ENCODE results near the gene HYKK. TPM values are rescaled to one million over a fixed set of nuclear protein-coding genes. Genes with fewer than 3 reads are reported as not detected.

HYKK gene
- total RNA-seq, 1 experiment from 2014 or later: 19.8 TPM

DNA sequence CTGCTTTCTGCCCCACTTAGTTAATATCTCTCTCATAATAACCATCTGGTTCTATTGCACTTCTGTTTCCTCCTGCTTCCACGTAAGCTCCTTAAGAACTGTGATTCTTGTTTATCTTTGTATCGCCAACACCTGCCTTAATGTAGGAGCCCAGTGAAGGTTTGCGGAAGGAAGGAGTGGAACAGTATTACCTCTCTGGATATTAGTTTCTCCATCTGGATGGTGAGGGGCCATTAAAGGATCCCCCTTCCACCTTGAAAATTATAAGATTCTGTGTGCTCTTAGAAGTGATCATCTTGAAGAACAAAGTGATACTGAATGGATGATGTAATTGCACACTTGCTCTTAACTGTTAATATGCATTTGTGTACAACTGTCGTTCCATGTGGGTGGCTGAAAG, 60.2 kb downstream of the HYKK start:
- ChIA-PET CTCF (interaction anchor here (0.7 kb wide), 1 partner anchor 260 kb away, joined by 3 read pairs; no protein-coding TSS in a partner anchor), POLR2A (interaction anchor here (0.6 kb wide), 1 partner anchor 305 kb away, joined by 6 read pairs; the partner anchor contains the start of gene MORF4L1)
- TF ChIP-seq SIN3A (IDR thresholded peaks at IDR 0.05; ENCODE audit: borderline replicate concordance, insufficient read depth, low read depth, low read length) (no peak), TCF7L2 (IDR thresholded peaks at IDR 0.05; ENCODE audit: low read depth, low read length) (no peak), POLR2AphosphoS5 (IDR thresholded peaks at IDR 0.05; ENCODE audit: low read depth, low read length) (no peak)
- TF ChIP-seq, protein P1, sequence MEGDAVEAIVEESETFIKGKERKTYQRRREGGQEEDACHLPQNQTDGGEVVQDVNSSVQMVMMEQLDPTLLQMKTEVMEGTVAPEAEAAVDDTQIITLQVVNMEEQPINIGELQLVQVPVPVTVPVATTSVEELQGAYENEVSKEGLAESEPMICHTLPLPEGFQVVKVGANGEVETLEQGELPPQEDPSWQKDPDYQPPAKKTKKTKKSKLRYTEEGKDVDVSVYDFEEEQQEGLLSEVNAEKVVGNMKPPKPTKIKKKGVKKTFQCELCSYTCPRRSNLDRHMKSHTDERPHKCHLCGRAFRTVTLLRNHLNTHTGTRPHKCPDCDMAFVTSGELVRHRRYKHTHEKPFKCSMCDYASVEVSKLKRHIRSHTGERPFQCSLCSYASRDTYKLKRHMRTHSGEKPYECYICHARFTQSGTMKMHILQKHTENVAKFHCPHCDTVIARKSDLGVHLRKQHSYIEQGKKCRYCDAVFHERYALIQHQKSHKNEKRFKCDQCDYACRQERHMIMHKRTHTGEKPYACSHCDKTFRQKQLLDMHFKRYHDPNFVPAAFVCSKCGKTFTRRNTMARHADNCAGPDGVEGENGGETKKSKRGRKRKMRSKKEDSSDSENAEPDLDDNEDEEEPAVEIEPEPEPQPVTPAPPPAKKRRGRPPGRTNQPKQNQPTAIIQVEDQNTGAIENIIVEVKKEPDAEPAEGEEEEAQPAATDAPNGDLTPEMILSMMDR (IDR thresholded peaks at IDR 0.05): no peak
- TF ChIP-seq, protein P2, sequence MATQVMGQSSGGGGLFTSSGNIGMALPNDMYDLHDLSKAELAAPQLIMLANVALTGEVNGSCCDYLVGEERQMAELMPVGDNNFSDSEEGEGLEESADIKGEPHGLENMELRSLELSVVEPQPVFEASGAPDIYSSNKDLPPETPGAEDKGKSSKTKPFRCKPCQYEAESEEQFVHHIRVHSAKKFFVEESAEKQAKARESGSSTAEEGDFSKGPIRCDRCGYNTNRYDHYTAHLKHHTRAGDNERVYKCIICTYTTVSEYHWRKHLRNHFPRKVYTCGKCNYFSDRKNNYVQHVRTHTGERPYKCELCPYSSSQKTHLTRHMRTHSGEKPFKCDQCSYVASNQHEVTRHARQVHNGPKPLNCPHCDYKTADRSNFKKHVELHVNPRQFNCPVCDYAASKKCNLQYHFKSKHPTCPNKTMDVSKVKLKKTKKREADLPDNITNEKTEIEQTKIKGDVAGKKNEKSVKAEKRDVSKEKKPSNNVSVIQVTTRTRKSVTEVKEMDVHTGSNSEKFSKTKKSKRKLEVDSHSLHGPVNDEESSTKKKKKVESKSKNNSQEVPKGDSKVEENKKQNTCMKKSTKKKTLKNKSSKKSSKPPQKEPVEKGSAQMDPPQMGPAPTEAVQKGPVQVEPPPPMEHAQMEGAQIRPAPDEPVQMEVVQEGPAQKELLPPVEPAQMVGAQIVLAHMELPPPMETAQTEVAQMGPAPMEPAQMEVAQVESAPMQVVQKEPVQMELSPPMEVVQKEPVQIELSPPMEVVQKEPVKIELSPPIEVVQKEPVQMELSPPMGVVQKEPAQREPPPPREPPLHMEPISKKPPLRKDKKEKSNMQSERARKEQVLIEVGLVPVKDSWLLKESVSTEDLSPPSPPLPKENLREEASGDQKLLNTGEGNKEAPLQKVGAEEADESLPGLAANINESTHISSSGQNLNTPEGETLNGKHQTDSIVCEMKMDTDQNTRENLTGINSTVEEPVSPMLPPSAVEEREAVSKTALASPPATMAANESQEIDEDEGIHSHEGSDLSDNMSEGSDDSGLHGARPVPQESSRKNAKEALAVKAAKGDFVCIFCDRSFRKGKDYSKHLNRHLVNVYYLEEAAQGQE (IDR thresholded peaks at IDR 0.05; ENCODE audit: insufficient read depth in 1 of 2, low read depth in 2 of 2, low read length in 1 of 2): no peak
- BruUV-seq (replicated peaks): no TSS peak
- Histone ChIP-seq H3K36me3 (ENCODE audit: control insufficient read depth, insufficient read depth, low read length) (no peaks in the 10 kb centered on the region), H3K4me3 (ENCODE audit: low read depth in 2 of 2, low read length in 2 of 2) (peak overlapping the region; percentile 33 to 85), H3K9me3 (ENCODE audit: control insufficient read depth, insufficient read depth, low read depth, low read length) (no peaks in the 10 kb centered on the region), H3K4me1 (ENCODE audit: control insufficient read depth, insufficient read depth, low read length) (peaks cover 18% of the 10 kb centered on the region), H3K27ac (ENCODE audit: low read length) (peak overlapping the region; percentile 66), H3K27me3 (ENCODE audit: control insufficient read depth, insufficient read depth, low read length) (no peaks in the 10 kb centered on the region)
- in situ Hi-C loops (cut with HindIII; ENCODE audit: low pct_unique_long_range_greater_than_20kb, low sequenced_read_pairs) (no loop called here), intact Hi-C loops (cut with micrococcal nuclease; ENCODE audit: unreplicated experiment) (no loop called here)
- ATAC-seq: no peak
- DNase-seq (ENCODE audit: low read depth, low spot score): no peak

- in situ Hi-C loops (cut with HindIII; ENCODE audit: low pct_unique_long_range_greater_than_20kb, low sequenced_read_pairs): no loop called here
- no peaks in the 10 kb centered on the region for H3K27me3 ChIP-seq (ENCODE audit: control insufficient read depth, insufficient read depth, low read length)
- DNase-seq (ENCODE audit: low read depth, low spot score) (no peak), ATAC-seq (no peak)
- no peak for TF ChIP-seq SIN3A (IDR thresholded peaks at IDR 0.05; ENCODE audit: borderline replicate concordance, insufficient read depth, low read depth, low read length)
- TF ChIP-seq, protein P1 (IDR thresholded peaks at IDR 0.05): peak; percentile 26
- no peaks in the 10 kb centered on the region for H3K36me3 ChIP-seq (ENCODE audit: control insufficient read depth, insufficient read depth, low read length)
- no peak overlapping the region for H3K27ac ChIP-seq (ENCODE audit: low read length)
- BruUV-seq (replicated peaks): no TSS peak
- H3K9me3 ChIP-seq (ENCODE audit: control insufficient read depth, insufficient read depth, low read depth, low read length): no peaks in the 10 kb centered on the region
- peaks cover 13% of the 10 kb centered on the region for H3K4me1 ChIP-seq (ENCODE audit: control insufficient read depth, insufficient read depth, low read length)
- ChIA-PET CTCF (no interaction called here), POLR2A (no interaction called here)
- H3K4me3 ChIP-seq (ENCODE audit: low read depth in 2 of 2, low read length in 2 of 2): no peak overlapping the region
- intact Hi-C loops (cut with micrococcal nuclease; ENCODE audit: unreplicated experiment): no loop called here
These were observed 63.3 kb downstream of the HYKK start for GRCh38 chr15:78570710-78571109.

Data from Panc1 (cell line).